Immature natural killer cell (primary cell): ENCODE results near the gene GSDMA. TPM values are rescaled to one million over a fixed set of nuclear protein-coding genes. Genes with fewer than 3 reads are reported as not detected.

Experiments
- polyA plus RNA-seq, 3 donors: library from polyadenylated mRNA; unstranded; fragments of 300-500 nt; fragmentation: Illumina TruSeq; gene quantifications; one replicate each; pipeline ENCODE4 v1.2.3, GENCODE V29; 2021

Gene GSDMA
- polyA plus RNA-seq, 3 donors from 2014 or later, result 2.3 TPM; not detected in 2

Other genes starting within 250 kb of the GSDMA start
- 100 to 1,000 TPM; 181 to 197 (median 181) TPM for gene MIEN1, start 232.5 kb upstream of the GSDMA start, polyA plus RNA-seq
- gene GRB7, start 225.1 kb upstream of the GSDMA start, polyA plus RNA-seq, result not detected
- gene IKZF3, start 98.7 kb upstream of the GSDMA start, polyA plus RNA-seq, result 10 to 100 TPM in 2 of 3 donors, 1 to 10 TPM in 1; 3.1 to 77.5 (median 15.7) TPM
- gene ZPBP2, start 94.8 kb upstream of the GSDMA start, polyA plus RNA-seq, result not detected
- gene GSDMB, start 44.4 kb upstream of the GSDMA start, polyA plus RNA-seq, result 1 to 10 TPM in 2 of 3 donors, under 1 TPM in 1; 0.13 to 2.4 (median 2.1) TPM
- 100 to 1,000 TPM in 1 of 3 donors, 10 to 100 TPM in 2; 44.1 to 154 (median 63.8) TPM for gene ORMDL3, start 35.4 kb upstream of the GSDMA start, polyA plus RNA-seq
- not detected for gene LRRC3C, start 35.3 kb upstream of the GSDMA start, polyA plus RNA-seq
- 10 to 100 TPM; 47.0 to 59.1 (median 47.7) TPM for gene PSMD3, start 17.8 kb downstream of the GSDMA start, polyA plus RNA-seq
- gene CSF3, start 52.4 kb downstream of the GSDMA start, polyA plus RNA-seq, result not detected
- 10 to 100 TPM; 34.8 to 75.8 (median 53.2) TPM for gene MED24, start 91.4 kb downstream of the GSDMA start, polyA plus RNA-seq
- gene THRA, start 100.0 kb downstream of the GSDMA start, polyA plus RNA-seq, result 10 to 100 TPM in 1 of 3 donors, 1 to 10 TPM in 2; 5.0 to 15.0 (median 8.0) TPM
- 1 to 10 TPM in 1 of 3 donors, under 1 TPM in 1, not detected in 1; 0.49 to 2.8 TPM for gene NR1D1, start 137.6 kb downstream of the GSDMA start, polyA plus RNA-seq
- gene MSL1, start 159.0 kb downstream of the GSDMA start, polyA plus RNA-seq, result 10 to 100 TPM in 2 of 3 donors, 1 to 10 TPM in 1; 5.6 to 16.2 (median 11.1) TPM
- 10 to 100 TPM; 24.5 to 53.5 (median 27.7) TPM for gene CASC3, start 177.5 kb downstream of the GSDMA start, polyA plus RNA-seq
- gene RAPGEFL1, start 214.5 kb downstream of the GSDMA start, polyA plus RNA-seq, result not detected